Neural progenitor cell (in vitro differentiated cells): ENCODE data around the gene CD274.
"Not testable (repeated sequence)": the region's sequence is repeated elsewhere in the genome, so short reads cannot be mapped to it uniquely, and the experiment has no call there.

Experiments
- EZH2 ChIP-seq: fragments of 200-600 bp; sonication (generic); IDR thresholded peaks from 2 replicates; pipeline ENCODE4 v1.6.1; 2017; ENCODE audit warnings: antibody characterized with exemption, mild to moderate bottlenecking, moderate library complexity
- TF ChIP-seq, protein P1 (sequence below): fragments of 200-600 bp; sonication (generic); IDR thresholded peaks from 2 replicates; pipeline ENCODE4 v1.5.1; 2017; ENCODE audit warnings: antibody characterized with exemption, mild to moderate bottlenecking

DNA sequence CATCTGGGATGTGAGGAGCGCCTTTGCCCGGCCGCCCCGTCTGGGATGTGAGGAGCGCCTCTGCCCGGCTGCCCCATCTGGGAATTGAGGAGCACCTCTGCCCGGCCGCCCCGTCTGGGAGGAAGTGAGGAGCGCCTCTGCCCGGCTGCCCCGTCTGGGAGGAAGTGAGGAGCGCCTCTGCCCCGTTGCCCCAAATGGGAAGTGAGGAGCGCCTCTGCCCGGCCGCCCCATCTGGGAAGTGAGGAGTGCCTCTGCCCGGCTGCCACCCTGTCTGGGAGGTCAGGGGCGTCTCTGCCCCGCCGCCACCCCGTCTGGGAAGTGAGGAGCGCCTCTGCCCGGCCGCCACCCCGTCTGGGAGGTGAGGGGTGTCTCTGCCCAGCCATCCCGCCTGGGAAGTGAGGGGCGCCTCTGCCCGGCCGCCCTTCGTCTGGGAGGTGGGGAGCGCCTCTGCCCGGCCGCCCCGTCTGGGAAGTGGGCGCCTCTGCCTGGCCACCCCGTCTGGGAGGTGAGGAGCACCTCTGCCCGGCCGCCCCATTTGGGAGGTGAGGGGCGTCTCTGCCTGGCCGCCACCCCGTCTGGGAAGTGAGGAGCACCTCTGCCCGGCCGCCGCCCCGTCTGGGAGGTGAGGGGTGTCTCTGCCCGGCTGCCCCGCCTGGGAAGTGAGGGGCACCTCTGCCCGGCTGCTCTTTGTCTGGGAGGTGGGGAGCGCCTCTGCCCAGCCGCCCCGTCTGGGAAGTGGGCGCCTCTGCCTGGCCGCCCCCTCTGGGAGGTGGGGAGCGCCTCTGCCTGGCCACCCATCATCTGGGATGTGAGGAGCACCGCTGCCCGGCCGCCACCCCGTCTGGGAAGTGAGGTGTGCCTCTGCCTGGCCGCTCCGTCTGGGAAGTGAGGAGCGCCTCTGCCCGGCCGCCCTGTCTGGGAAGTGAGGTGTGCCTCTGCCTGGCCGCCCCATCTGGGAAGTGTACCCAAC is 16.2 kb upstream of the CD274 start:
- TF ChIP-seq, protein P1, sequence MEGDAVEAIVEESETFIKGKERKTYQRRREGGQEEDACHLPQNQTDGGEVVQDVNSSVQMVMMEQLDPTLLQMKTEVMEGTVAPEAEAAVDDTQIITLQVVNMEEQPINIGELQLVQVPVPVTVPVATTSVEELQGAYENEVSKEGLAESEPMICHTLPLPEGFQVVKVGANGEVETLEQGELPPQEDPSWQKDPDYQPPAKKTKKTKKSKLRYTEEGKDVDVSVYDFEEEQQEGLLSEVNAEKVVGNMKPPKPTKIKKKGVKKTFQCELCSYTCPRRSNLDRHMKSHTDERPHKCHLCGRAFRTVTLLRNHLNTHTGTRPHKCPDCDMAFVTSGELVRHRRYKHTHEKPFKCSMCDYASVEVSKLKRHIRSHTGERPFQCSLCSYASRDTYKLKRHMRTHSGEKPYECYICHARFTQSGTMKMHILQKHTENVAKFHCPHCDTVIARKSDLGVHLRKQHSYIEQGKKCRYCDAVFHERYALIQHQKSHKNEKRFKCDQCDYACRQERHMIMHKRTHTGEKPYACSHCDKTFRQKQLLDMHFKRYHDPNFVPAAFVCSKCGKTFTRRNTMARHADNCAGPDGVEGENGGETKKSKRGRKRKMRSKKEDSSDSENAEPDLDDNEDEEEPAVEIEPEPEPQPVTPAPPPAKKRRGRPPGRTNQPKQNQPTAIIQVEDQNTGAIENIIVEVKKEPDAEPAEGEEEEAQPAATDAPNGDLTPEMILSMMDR: not testable (repeated sequence)
- TF ChIP-seq EZH2: not testable (repeated sequence)
